CD14-positive monocyte (primary cell): Measurements from ENCODE around the gene KCNG2. TPM values are rescaled to one million over a fixed set of nuclear protein-coding genes. Genes with fewer than 3 reads are reported as not detected.
A peak's percentile ranks its signal among the peaks of the same experiment; 100 is the strongest.

Experiments used
- DNase-seq, 3 donors: peaks; one replicate each; pipeline ENCODE4 v3.0.0-alpha.2; 2011 to 2022
- H2AFZ ChIP-seq: 2 replicates; pipeline ENCODE4 v1.6.0; 2012; ENCODE audit warnings: mild to moderate bottlenecking, low read depth, low read length, inconsistent platforms; ENCODE audit not compliant: insufficient read depth, poor library complexity, severe bottlenecking
- H3K27ac ChIP-seq, 2 donors: 1 replicate in 1 of 2; 2 replicates in 1 of 2; pipeline ENCODE4 v1.5.1; 2012 to 2013; ENCODE audit warnings: low read length in 2 of 2, control low read depth in 1 of 2, inconsistent platforms in 1 of 2, low read depth in 1 of 2, mild to moderate bottlenecking in 1 of 2
- H3K27me3 ChIP-seq, 2 donors: one replicate each; pipeline versions ENCODE4 v1.6.0 to v1.6.1; 2011 to 2013; ENCODE audit warnings: low read length in 2 of 2; ENCODE audit not compliant: control insufficient read depth in 2 of 2, insufficient read depth in 2 of 2
- H3K36me3 ChIP-seq, 2 donors: replicated peaks in 1 of 2; 1 replicate in 1 of 2; 2 replicates in 1 of 2; pipeline versions ENCODE4 v1.5.1 to v1.6.1; 2012 to 2013; ENCODE audit warnings: low read length in 2 of 2, control low read depth in 1 of 2, inconsistent platforms in 1 of 2, mild to moderate bottlenecking in 1 of 2; ENCODE audit not compliant: insufficient read depth in 2 of 2, control insufficient read depth in 1 of 2
- H3K4me1 ChIP-seq, 2 donors: 1 replicate in 1 of 2; 2 replicates in 1 of 2; pipeline versions ENCODE4 v1.5.1 to v1.6.1; 2012 to 2013; ENCODE audit warnings: low read length in 2 of 2, control low read depth in 1 of 2, inconsistent platforms in 1 of 2, mild to moderate bottlenecking in 1 of 2, moderate library complexity in 1 of 2; ENCODE audit not compliant: insufficient read depth in 2 of 2, control insufficient read depth in 1 of 2
- H3K4me2 ChIP-seq: replicated peaks from 2 replicates; pipeline ENCODE3; 2012; ENCODE audit warnings: low read length, moderate library complexity, mild to moderate bottlenecking; ENCODE audit not compliant: poor library complexity, severe bottlenecking; ENCODE audit errors: extremely low read depth
- H3K4me3 ChIP-seq, 3 experiments: fragments of 200-600 bp in 1 of 3; sonication (generic) in 1 of 3; replicated peaks in 1 of 3; 1 replicate in 2 of 3; 2 replicates in 1 of 3; pipeline ENCODE4 v1.5.1; 2011 to 2013; ENCODE audit warnings: low read length in 3 of 3, mild to moderate bottlenecking in 3 of 3, control low read depth in 2 of 3, low read depth in 2 of 3, inconsistent platforms in 1 of 3, moderate library complexity in 1 of 3
- H3K79me2 ChIP-seq: 2 replicates; pipeline ENCODE4 v1.6.0; 2012; ENCODE audit warnings: mild to moderate bottlenecking, control low read depth, inconsistent platforms, low read length, moderate library complexity; ENCODE audit not compliant: insufficient read depth
- H3K9ac ChIP-seq: 2 replicates; pipeline ENCODE4 v1.6.0; 2017; ENCODE audit warnings: low read length, mild to moderate bottlenecking; ENCODE audit not compliant: insufficient read depth, poor library complexity, severe bottlenecking
- H3K9me3 ChIP-seq, 2 donors: replicated peaks in 1 of 2; 1 replicate in 1 of 2; 2 replicates in 1 of 2; pipeline versions ENCODE4 v1.5.1 to v1.6.1; 2012 to 2013; ENCODE audit warnings: low read length in 2 of 2, control low read depth in 1 of 2; ENCODE audit not compliant: control insufficient read depth in 1 of 2, insufficient read depth in 1 of 2
- H4K20me1 ChIP-seq: 2 replicates; pipeline ENCODE4 v1.6.0; 2012; ENCODE audit warnings: mild to moderate bottlenecking, low read length, control low read depth, moderate library complexity; ENCODE audit not compliant: insufficient read depth
- H3K27ac Mint-ChIP-seq, 7 donors: one replicate each; pipeline ENCODE4 v1.8.0; 2020; ENCODE audit warnings: mild to moderate bottlenecking in 7 of 7, mixed read lengths in 7 of 7, moderate library complexity in 6 of 7, inconsistent platforms in 2 of 7
- H3K27me3 Mint-ChIP-seq, 3 donors: one replicate each; pipeline ENCODE4 v1.8.0; 2021 to 2022; ENCODE audit warnings: low read depth in 3 of 3, mild to moderate bottlenecking in 3 of 3, mixed read lengths in 3 of 3, moderate library complexity in 3 of 3, inconsistent platforms in 1 of 3
- H3K36me3 Mint-ChIP-seq, 2 donors: one replicate each; pipeline ENCODE4 v1.8.0; 2020; ENCODE audit warnings: mixed read lengths in 2 of 2, inconsistent platforms in 1 of 2, mild to moderate bottlenecking in 1 of 2
- H3K4me1 Mint-ChIP-seq: one replicate; pipeline ENCODE4 v1.8.0; 2020; ENCODE audit warnings: mild to moderate bottlenecking, mixed read lengths
- H3K4me3 Mint-ChIP-seq, 2 donors: one replicate each; pipeline ENCODE4 v1.8.0; 2020; ENCODE audit warnings: mild to moderate bottlenecking in 2 of 2, mixed read lengths in 2 of 2, moderate library complexity in 1 of 2
- H3K9me3 Mint-ChIP-seq, 7 donors: one replicate each; pipeline ENCODE4 v1.8.0; 2020 to 2022; ENCODE audit warnings: mixed read lengths in 7 of 7, mild to moderate bottlenecking in 6 of 7, moderate library complexity in 6 of 7, inconsistent platforms in 2 of 7
- CTCF ChIP-seq: fragments of 200-600 bp; IDR thresholded peaks from one replicate; pipeline ENCODE4 v1.8.0; 2022; ENCODE audit warnings: antibody characterized with exemption, mild to moderate bottlenecking
- WGBS: methylation state at CpG from one replicate; pipeline ENCODE4 v1.1.5; 2013; ENCODE audit warnings: missing lambda C conversion rate; ENCODE audit not compliant: insufficient coverage; 5-methylcytosine and 5-hydroxymethylcytosine counted together
- intact Hi-C, 2 donors: fragments of 100-400 bp; cut with micrococcal nuclease; formaldehyde crosslinking; loops; one replicate each; pipeline versions ENCODE4 v1.15.0 to v1.15.1; 2023
- polyA plus RNA-seq, 3 donors: library from polyadenylated mRNA; depleted of rRNA in 1 of 3; unstranded in 2 of 3; stranded (reverse) in 1 of 3; fragments of 300-500 nt in 2 of 3; fragments of >200 nt in 1 of 3; fragmentation: Illumina TruSeq in 2 of 3; gene quantifications; 1 replicate in 2 of 3; 2 replicates in 1 of 3; pipeline ENCODE4 v1.2.3, GENCODE V29; 2012 to 2021

Gene KCNG2
- polyA plus RNA-seq, 3 donors = 0.04 TPM; not detected in 2

- intact Hi-C loops = no loop called here
- H3K9me3 Mint-ChIP-seq = peaks cover 3 to 15% (median 6%) of the 10 kb centered on the region in 7 donors
- Histone ChIP-seq H3K4me3 (no peak overlapping the region), H3K4me2 (no peak overlapping the region), H4K20me1 (no peaks in the 10 kb centered on the region), H3K79me2 (no peaks in the 10 kb centered on the region), H3K27me3 (peaks cover 10 to 40% of the 10 kb centered on the region in 2 donors), H3K9ac (no peak overlapping the region), H3K4me1 (peaks cover 6 to 38% of the 10 kb centered on the region in 2 donors), H3K9me3 (peaks cover 0 to 5% of the 10 kb centered on the region in 2 donors), H3K36me3 (no peaks in the 10 kb centered on the region), H3K27ac (no peak overlapping the region), H2AFZ (no peak overlapping the region)
- DNase-seq = peak in 1 of 3 donors; percentile 4
- H3K27me3 Mint-ChIP-seq = peaks cover 32 to 56% (median 51%) of the 10 kb centered on the region in 3 donors
- peaks cover 4 to 9% of the 10 kb centered on the region in 2 donors for H3K36me3 Mint-ChIP-seq
- no peak for TF ChIP-seq CTCF
- WGBS = 73% methylated on average over 30 of the region's 32 CpGs
- H3K4me1 Mint-ChIP-seq = peaks cover 32% of the 10 kb centered on the region
- peak overlapping the region in 1 of 7 donors; percentile 9 for H3K27ac Mint-ChIP-seq
- H3K4me3 Mint-ChIP-seq = peak overlapping the region; percentile 12 to 31
These were observed 12.6 kb upstream of the KCNG2 start for GRCh38 chr18:79784965-79785770.

- Histone ChIP-seq H3K27ac (no peak overlapping the region), H3K9ac (no peak overlapping the region), H3K4me1 (peaks cover 13 to 45% of the 10 kb centered on the region in 2 donors), H3K4me2 (no peak overlapping the region), H3K79me2 (no peaks in the 10 kb centered on the region), H3K4me3 (no peak overlapping the region), H4K20me1 (no peaks in the 10 kb centered on the region), H3K27me3 (peaks cover 10 to 45% of the 10 kb centered on the region in 2 donors), H2AFZ (no peak overlapping the region), H3K36me3 (no peaks in the 10 kb centered on the region), H3K9me3 (peaks cover 0 to 5% of the 10 kb centered on the region in 2 donors)
- no peak overlapping the region for H3K27ac Mint-ChIP-seq
- intact Hi-C loops = no loop called here
- H3K4me3 Mint-ChIP-seq = peak overlapping the region in 1 of 2 donors; percentile 39
- H3K27me3 Mint-ChIP-seq = peaks cover 32 to 62% (median 55%) of the 10 kb centered on the region in 3 donors
- H3K36me3 Mint-ChIP-seq = peaks cover 4 to 9% of the 10 kb centered on the region in 2 donors
- peaks cover 39% of the 10 kb centered on the region for H3K4me1 Mint-ChIP-seq
- TF ChIP-seq CTCF = no peak
- peaks cover 3 to 17% (median 6%) of the 10 kb centered on the region in 7 donors for H3K9me3 Mint-ChIP-seq
- 83% methylated on average over 6 of the region's 12 CpGs for WGBS
- DNase-seq = no peak
These were observed 11.9 kb upstream of the KCNG2 start for GRCh38 chr18:79785831-79786230.
